ENCODE measurements around the gene NDEL1. TPM values are rescaled to one million over a fixed set of nuclear protein-coding genes. Genes with fewer than 3 reads are reported as not detected.

The NDEL1 gene
- total RNA-seq, 1 experiment from 2014 or later = 39.2 TPM

GRCh38 chr17:8393470-8394231, 42.0 kb upstream of the NDEL1 start:
- Histone ChIP-seq H3K27ac (ENCODE audit: low read depth, low read length) (no peak overlapping the region), H3K27me3 (ENCODE audit: insufficient read depth, low read length) (no peaks in the 10 kb centered on the region), H3K4me2 (ENCODE audit: low read length) (0 out of 2 replicates have a peak overlapping the region, but pooled peaks have one; percentile 10), H3K9me2 (ENCODE audit: insufficient read depth) (no peaks in the 10 kb centered on the region), H3K4me1 (ENCODE audit: control insufficient read depth in 1 of 2, insufficient read depth in 2 of 2, low read length in 2 of 2) (peaks cover 0 to 27% of the 10 kb centered on the region in 2 experiments; a peak in 2 of 4 replicates), H2AFZ (ENCODE audit: low read depth, low read length, poor library complexity, severe bottlenecking) (no peak overlapping the region), H4K20me1 (ENCODE audit: insufficient read depth) (no peaks in the 10 kb centered on the region), H3K9me3 (ENCODE audit: control insufficient read depth in 1 of 2, insufficient read depth in 1 of 2, low read depth in 1 of 2, low read length in 2 of 2) (no peaks in the 10 kb centered on the region), H3K36me3 (ENCODE audit: control insufficient read depth in 1 of 2, insufficient read depth in 2 of 2, low read length in 2 of 2) (no peaks in the 10 kb centered on the region), H3K4me3 (replicated peaks in 1 of 2; ENCODE audit: low read depth in 1 of 2, low read length in 2 of 2) (no peak overlapping the region), H3K9ac (ENCODE audit: low read length) (no peak overlapping the region), H3K79me2 (ENCODE audit: insufficient read depth, low read length) (no peaks in the 10 kb centered on the region)
- TF ChIP-seq CTCF (IDR thresholded peaks at IDR 0.05 in 2 of 3, conservative IDR thresholded peaks at IDR 0.05 in 1 of 3; ENCODE audit: borderline replicate concordance in 1 of 3, insufficient read depth in 1 of 3, low read depth in 2 of 3, low read length in 2 of 3) = no peak
- TF ChIP-seq ZNF274 (IDR thresholded peaks at IDR 0.05; ENCODE audit: low read depth, low read length) = no peak
- no peak for TF ChIP-seq POLR2AphosphoS5 (IDR thresholded peaks at IDR 0.05; ENCODE audit: low read depth, low read length)
- no peak for TF ChIP-seq ELF1 (IDR thresholded peaks at IDR 0.05; ENCODE audit: borderline replicate concordance, low read depth)
- no peak for TF ChIP-seq MAX (IDR thresholded peaks at IDR 0.05)
- no peak for TF ChIP-seq EGR1 (IDR thresholded peaks at IDR 0.05; ENCODE audit: low read depth)
- no peak for TF ChIP-seq CEBPB (IDR thresholded peaks at IDR 0.05; ENCODE audit: low read depth)
- TF ChIP-seq TCF7L2 (IDR thresholded peaks at IDR 0.05; ENCODE audit: borderline replicate concordance, extremely low read depth, insufficient read depth, insufficient read length) = no peak
- TF ChIP-seq ZBTB33 (IDR thresholded peaks at IDR 0.05; ENCODE audit: extremely low read depth, insufficient replicate concordance, low read length) = no peak
- no peak for TF ChIP-seq REST (IDR thresholded peaks at IDR 0.05; ENCODE audit: low read depth)
- TF ChIP-seq SRF (IDR thresholded peaks at IDR 0.05; ENCODE audit: low read depth) = no peak
- no peak for TF ChIP-seq EZH2 (IDR thresholded peaks at IDR 0.05)
- no peak for TF ChIP-seq SIN3A (IDR thresholded peaks at IDR 0.05; ENCODE audit: low read depth)
- no peak for TF ChIP-seq ZFX (IDR thresholded peaks at IDR 0.05)
- no peak for TF ChIP-seq SP1 (IDR thresholded peaks at IDR 0.05; ENCODE audit: low read depth)
- no peak for TF ChIP-seq YY1 (IDR thresholded peaks at IDR 0.05; ENCODE audit: extremely low read depth, insufficient replicate concordance, low read depth, low read length)
- TF ChIP-seq POLR2A (IDR thresholded peaks at IDR 0.05; ENCODE audit: borderline replicate concordance, extremely low read depth, insufficient read depth, insufficient read length) = no peak
- no peak for TF ChIP-seq EZH2phosphoT487 (IDR thresholded peaks at IDR 0.05; ENCODE audit: borderline replicate concordance)
- TF ChIP-seq RAD21 (IDR thresholded peaks at IDR 0.05; ENCODE audit: low read depth) = no peak
- no peak for DNase-seq (ENCODE audit: low read depth, low spot score)
- intact Hi-C loops (cut with micrococcal nuclease) = no loop called here
- BruUV-seq (replicated peaks) = no TSS peak
- RAD21 ChIA-PET (ENCODE audit: low non-redundant PET in 1 of 2, low total read pairs in 2 of 2, uncharacterized antibody in 2 of 2, unreplicated experiment in 2 of 2) = no interaction called here
- CTCF ChIA-PET = no interaction called here
- peak; percentile 21; the same call in 1 of the 2 replicates for ATAC-seq
- POLR2A ChIA-PET = interaction anchor here (1.9 to 2.2 kb wide), 2 partner anchors 10 to 13 kb away, joined by 4 to 12 read pairs; partner anchors contain the start of gene RPL26

All from HCT116 (cell line).